Neuronal stem cell (in vitro differentiated cells): Measurements from ENCODE around the gene CHCHD3.

ENCODE experiments used
- DNase-seq: peaks from one replicate; pipeline ENCODE4 v3.0.0-alpha.2; 2013; ENCODE audit warnings: low spot score
- H2AFZ ChIP-seq: one replicate; pipeline ENCODE4 v1.6.1; 2013; ENCODE audit warnings: mild to moderate bottlenecking, low read length, inconsistent platforms
- H2AK5ac ChIP-seq: 2 replicates; pipeline ENCODE4 v1.6.1; 2013; ENCODE audit warnings: low read depth, mild to moderate bottlenecking, inconsistent platforms, low read length, moderate library complexity, mixed read lengths
- H2BK120ac ChIP-seq: 2 replicates; pipeline ENCODE4 v1.6.1; 2013; ENCODE audit warnings: low read depth, mild to moderate bottlenecking, inconsistent platforms, low read length, moderate library complexity, mixed read lengths
- H2BK12ac ChIP-seq: one replicate; pipeline ENCODE4 v1.6.1; 2013; ENCODE audit warnings: low read length, inconsistent platforms
- H2BK15ac ChIP-seq: 2 replicates; pipeline ENCODE4 v1.6.1; 2013; ENCODE audit warnings: mild to moderate bottlenecking, low read length, inconsistent platforms, mixed read lengths
- H2BK5ac ChIP-seq: one replicate; pipeline ENCODE4 v1.6.1; 2013; ENCODE audit warnings: inconsistent platforms, mild to moderate bottlenecking, low read length, moderate library complexity
- H3K14ac ChIP-seq: one replicate; pipeline ENCODE4 v1.6.1; 2013; ENCODE audit warnings: low read length, inconsistent platforms
- H3K18ac ChIP-seq: 2 replicates; pipeline ENCODE4 v1.6.1; 2013; ENCODE audit warnings: low read length, inconsistent platforms
- H3K23ac ChIP-seq: 2 replicates; pipeline ENCODE4 v1.6.1; 2013; ENCODE audit warnings: low read depth, mild to moderate bottlenecking, mixed read lengths, low read length, inconsistent platforms; ENCODE audit not compliant: poor library complexity
- H3K27ac ChIP-seq: replicated peaks from 3 replicates; pipeline ENCODE4 v1.5.1; 2013; ENCODE audit warnings: low read length, inconsistent platforms
- H3K27me3 ChIP-seq, 3 experiments: 2 replicates each; pipeline ENCODE4 v1.6.1; 2013; ENCODE audit warnings: low read length in 3 of 3, mild to moderate bottlenecking in 2 of 3, inconsistent platforms in 1 of 3, low read depth in 1 of 3, mixed read lengths in 1 of 3, moderate library complexity in 1 of 3; ENCODE audit not compliant: control insufficient read depth in 3 of 3, insufficient read depth in 3 of 3
- H3K36me3 ChIP-seq, 2 donors: replicated peaks in 1 of 2; 2 replicates each; pipeline ENCODE4 v1.6.1; 2013; ENCODE audit warnings: low read length in 2 of 2; ENCODE audit not compliant: control insufficient read depth in 2 of 2, insufficient read depth in 2 of 2
- H3K4ac ChIP-seq: 2 replicates; pipeline ENCODE4 v1.6.1; 2013; ENCODE audit warnings: inconsistent platforms, mild to moderate bottlenecking, low read length, moderate library complexity
- H3K4me1 ChIP-seq, 2 donors: 1 replicate in 1 of 2; 2 replicates in 1 of 2; pipeline ENCODE4 v1.6.1; 2013; ENCODE audit warnings: low read length in 2 of 2, low read depth in 1 of 2; ENCODE audit not compliant: control insufficient read depth in 2 of 2, insufficient read depth in 1 of 2
- H3K4me2 ChIP-seq: one replicate; pipeline ENCODE4 v1.6.1; 2013; ENCODE audit warnings: mild to moderate bottlenecking, low read length, inconsistent platforms; ENCODE audit not compliant: insufficient read depth, poor library complexity, severe bottlenecking
- H3K4me3 ChIP-seq, 2 donors: 2 replicates each; pipeline ENCODE4 v1.5.1; 2013; ENCODE audit warnings: low read length in 2 of 2, mild to moderate bottlenecking in 2 of 2, inconsistent platforms in 1 of 2, moderate library complexity in 1 of 2
- H3K79me1 ChIP-seq: one replicate; pipeline ENCODE4 v1.6.1; 2013; ENCODE audit warnings: low read depth, mild to moderate bottlenecking, inconsistent platforms, low read length, moderate library complexity
- H3K9ac ChIP-seq: one replicate; pipeline ENCODE4 v1.6.1; 2013; ENCODE audit warnings: mild to moderate bottlenecking, low read depth, low read length, inconsistent platforms; ENCODE audit not compliant: poor library complexity
- H3K9me3 ChIP-seq, 2 donors: replicated peaks in 1 of 2; 2 replicates each; pipeline versions ENCODE3 to v1.6.1; 2013; ENCODE audit warnings: low read length in 2 of 2, mild to moderate bottlenecking in 2 of 2, inconsistent platforms in 1 of 2, low read depth in 1 of 2, mixed read lengths in 1 of 2, moderate library complexity in 1 of 2; ENCODE audit not compliant: control insufficient read depth in 2 of 2, insufficient read depth in 1 of 2
- H4K8ac ChIP-seq: one replicate; pipeline ENCODE4 v1.6.1; 2013; ENCODE audit warnings: low read depth, mild to moderate bottlenecking, inconsistent platforms, low read length, moderate library complexity
- H4K91ac ChIP-seq: one replicate; pipeline ENCODE4 v1.6.1; 2013; ENCODE audit warnings: low read length, low read depth, mild to moderate bottlenecking, inconsistent platforms; ENCODE audit not compliant: poor library complexity
- WGBS, 2 donors: extraction: QIAGEN DNeasy Blood & Tissue Kit; methylation state at CpG; one replicate each; pipeline ENCODE4 v1.1.7; 2013; ENCODE audit warnings: missing lambda C conversion rate in 2 of 2, mixed read lengths in 1 of 2; ENCODE audit not compliant: insufficient read length in 2 of 2, insufficient replicate concordance in 1 of 2; ENCODE audit errors: extremely low coverage in 2 of 2; 5-methylcytosine and 5-hydroxymethylcytosine counted together

Gene CHCHD3

DNA sequence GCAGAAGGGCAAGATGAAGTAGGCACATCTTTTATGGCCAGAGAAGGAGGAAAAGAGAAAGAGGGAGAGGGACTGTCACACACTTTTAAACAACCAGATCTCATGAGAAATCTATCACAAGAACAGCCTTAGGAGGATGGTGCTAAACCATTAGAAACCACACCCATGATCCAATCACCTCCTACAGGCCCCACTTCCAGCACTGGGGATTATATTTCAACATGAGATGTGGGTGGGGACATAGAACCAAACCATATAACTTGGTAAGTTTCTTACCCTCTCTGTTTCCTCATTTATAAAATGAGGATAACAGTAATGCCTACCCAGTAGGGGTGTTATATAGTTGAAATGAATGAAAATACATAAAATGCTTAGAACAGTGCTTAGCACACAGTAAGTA lies 66.0 kb downstream of the CHCHD3 start:
- H3K4me2 ChIP-seq = no peak overlapping the region
- H2BK12ac ChIP-seq = no peak overlapping the region
- H3K23ac ChIP-seq = no peak overlapping the region
- H3K27me3 ChIP-seq = no peaks in the 10 kb centered on the region
- H3K4ac ChIP-seq = no peak overlapping the region
- no peak overlapping the region for H2BK120ac ChIP-seq
- H3K36me3 ChIP-seq = peaks cover 0 to 11% of the 10 kb centered on the region in 2 donors
- H3K27ac ChIP-seq = no peak overlapping the region
- no peak overlapping the region for H2BK5ac ChIP-seq
- H3K9me3 ChIP-seq = no peaks in the 10 kb centered on the region
- no peak overlapping the region for H3K18ac ChIP-seq
- no peak overlapping the region for H2AK5ac ChIP-seq
- no peak overlapping the region for H2AFZ ChIP-seq
- no peak overlapping the region for H3K4me3 ChIP-seq
- no peak overlapping the region for H2BK15ac ChIP-seq
- H3K4me1 ChIP-seq = no peaks in the 10 kb centered on the region
- DNase-seq = no peak
- no peak overlapping the region for H3K9ac ChIP-seq
- H3K79me1 ChIP-seq = peaks cover 3% of the 10 kb centered on the region
- no peak overlapping the region for H4K8ac ChIP-seq
- no peak overlapping the region for H4K91ac ChIP-seq
- H3K14ac ChIP-seq = no peak overlapping the region

DNA sequence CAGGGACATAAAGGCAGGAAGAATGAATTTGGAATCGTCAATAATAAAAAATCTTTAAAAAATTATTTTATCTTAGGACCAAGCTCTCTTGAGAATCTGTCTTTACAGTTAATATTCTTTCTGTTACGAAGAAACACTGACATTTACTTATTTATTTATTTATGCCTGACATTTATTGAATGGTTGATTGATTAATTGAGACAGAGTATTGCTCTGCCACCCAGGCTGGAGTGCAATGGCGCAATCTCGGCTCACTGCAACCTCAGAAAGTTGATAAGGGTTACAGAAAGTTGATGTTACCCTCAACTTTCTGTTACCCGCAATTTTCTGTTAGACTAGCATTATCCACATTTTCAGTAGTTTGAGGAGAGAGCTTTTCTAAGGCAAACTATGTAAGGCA lies 70.1 kb downstream of the CHCHD3 start:
- H2BK15ac ChIP-seq = no peak overlapping the region
- H3K4me1 ChIP-seq = no peaks in the 10 kb centered on the region
- no peak overlapping the region for H4K91ac ChIP-seq
- no peak overlapping the region for H3K4me3 ChIP-seq
- no peak overlapping the region for H2AK5ac ChIP-seq
- no peak overlapping the region for H3K18ac ChIP-seq
- H3K4ac ChIP-seq = no peak overlapping the region
- no peaks in the 10 kb centered on the region for H3K36me3 ChIP-seq
- H2AFZ ChIP-seq = no peak overlapping the region
- H2BK5ac ChIP-seq = no peak overlapping the region
- peaks cover 0 to 8% of the 10 kb centered on the region in 2 donors for H3K9me3 ChIP-seq
- no peaks in the 10 kb centered on the region for H3K27me3 ChIP-seq
- no peak overlapping the region for H3K23ac ChIP-seq
- H2BK120ac ChIP-seq = no peak overlapping the region
- H3K14ac ChIP-seq = no peak overlapping the region
- H3K27ac ChIP-seq = no peak overlapping the region
- H4K8ac ChIP-seq = no peak overlapping the region
- WGBS, 2 donors = no CpG with 5 or more reads among the region's 5 CpGs
- no peak for DNase-seq
- H3K79me1 ChIP-seq = peaks cover 4% of the 10 kb centered on the region
- H3K9ac ChIP-seq = no peak overlapping the region
- H2BK12ac ChIP-seq = no peak overlapping the region
- H3K4me2 ChIP-seq = no peak overlapping the region

DNA sequence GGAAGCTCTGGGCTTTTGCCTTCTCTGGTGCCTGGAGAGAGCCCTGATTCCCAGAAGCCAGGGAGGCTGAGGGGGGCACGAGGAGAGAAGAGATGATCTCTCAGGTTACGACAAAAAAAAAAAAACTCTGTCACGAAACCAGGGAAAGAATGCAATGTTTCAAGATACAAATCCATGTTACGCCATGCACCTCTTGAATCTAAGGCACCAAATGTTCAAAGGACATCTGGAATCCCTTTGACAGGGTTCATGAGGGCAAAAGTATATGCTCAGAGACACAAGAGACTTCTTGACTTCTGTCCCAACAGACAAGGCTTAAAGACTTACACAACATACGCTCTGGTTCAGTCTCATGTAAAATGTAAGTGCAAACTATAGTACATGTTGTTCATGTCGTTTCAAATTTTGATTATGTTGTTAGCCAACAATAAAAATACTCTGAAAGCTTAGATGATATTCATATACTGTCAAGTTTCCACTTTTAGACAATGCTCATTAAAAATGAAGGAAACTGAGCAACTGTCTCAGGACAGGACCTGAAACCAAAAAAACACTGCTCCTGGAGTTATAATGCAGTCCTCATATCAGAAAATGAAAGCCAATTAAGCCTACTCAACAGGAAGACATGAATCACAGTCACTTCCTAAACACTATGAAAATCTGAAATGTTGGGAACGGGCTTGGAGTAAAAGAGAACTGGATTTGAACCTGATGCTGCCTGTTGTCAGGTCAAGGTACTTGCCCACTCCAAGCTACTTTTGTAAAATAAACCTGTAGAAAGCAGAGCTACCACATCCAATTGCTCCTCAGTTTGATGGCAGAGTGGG lies 72.3 kb downstream of the CHCHD3 start:
- no CpG with 5 or more reads among the region's 7 CpGs for WGBS, 2 donors
- no peak overlapping the region for H3K23ac ChIP-seq
- H3K9me3 ChIP-seq = peaks cover 0 to 19% of the 10 kb centered on the region in 2 donors
- no peaks in the 10 kb centered on the region for H3K4me1 ChIP-seq
- no peak for DNase-seq
- H2BK5ac ChIP-seq = no peak overlapping the region
- H3K79me1 ChIP-seq = peaks cover 4% of the 10 kb centered on the region
- no peak overlapping the region for H3K18ac ChIP-seq
- no peak overlapping the region for H2AK5ac ChIP-seq
- no peak overlapping the region for H3K14ac ChIP-seq
- H2BK12ac ChIP-seq = no peak overlapping the region
- no peak overlapping the region for H2BK15ac ChIP-seq
- H3K4ac ChIP-seq = no peak overlapping the region
- H3K27me3 ChIP-seq = no peaks in the 10 kb centered on the region
- no peak overlapping the region for H2BK120ac ChIP-seq
- no peak overlapping the region for H2AFZ ChIP-seq
- H3K9ac ChIP-seq = no peak overlapping the region
- no peak overlapping the region for H4K91ac ChIP-seq
- no peak overlapping the region for H3K4me3 ChIP-seq
- no peak overlapping the region for H3K27ac ChIP-seq
- H3K4me2 ChIP-seq = no peak overlapping the region
- no peak overlapping the region for H4K8ac ChIP-seq
- H3K36me3 ChIP-seq = no peaks in the 10 kb centered on the region

DNA sequence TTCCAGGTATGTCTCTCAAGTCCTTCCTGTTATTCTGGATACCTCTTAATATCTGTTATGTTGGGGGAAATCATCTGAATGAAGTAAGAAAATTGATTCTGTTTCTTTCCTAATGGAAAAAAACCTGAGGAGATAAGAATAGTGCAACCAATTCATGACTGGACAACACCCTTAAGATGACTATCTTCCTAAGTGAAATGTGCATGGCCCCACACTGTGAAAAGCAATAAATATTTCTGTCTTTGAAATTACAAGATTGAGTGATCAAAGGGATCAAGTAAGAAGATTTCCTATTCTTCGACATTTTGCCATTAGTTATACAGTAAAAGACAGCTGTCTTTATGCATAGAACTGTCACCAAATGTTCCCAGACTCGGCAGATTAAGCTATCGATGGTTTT lies 73.9 kb downstream of the CHCHD3 start:
- Histone ChIP-seq H3K18ac (no peak overlapping the region), H3K9me3 (peaks cover 0 to 19% of the 10 kb centered on the region in 2 donors), H3K4me3 (no peak overlapping the region), H4K91ac (no peak overlapping the region), H3K27me3 (no peaks in the 10 kb centered on the region), H3K23ac (no peak overlapping the region), H3K14ac (no peak overlapping the region), H2BK5ac (no peak overlapping the region), H2AFZ (no peak overlapping the region), H3K36me3 (no peaks in the 10 kb centered on the region), H2BK120ac (no peak overlapping the region), H2AK5ac (no peak overlapping the region), H3K9ac (no peak overlapping the region), H3K4ac (no peak overlapping the region), H3K27ac (no peak overlapping the region), H3K4me2 (no peak overlapping the region), H2BK12ac (no peak overlapping the region), H3K4me1 (no peaks in the 10 kb centered on the region), H3K79me1 (peaks cover 4% of the 10 kb centered on the region), H4K8ac (no peak overlapping the region), H2BK15ac (no peak overlapping the region)
- WGBS, 2 donors = no CpG with 5 or more reads among the region's 3 CpGs
- no peak for DNase-seq
